Frontal cortex (tissue), 4 donors: Measurements from ENCODE around the gene HELT. TPM values are rescaled to one million over a fixed set of nuclear protein-coding genes. Genes with fewer than 3 reads are reported as not detected.

Source experiments
- DNase-seq, 2 donors: peaks; one replicate each; pipeline ENCODE4 v3.0.0; 2012; ENCODE audit warnings: low spot score in 2 of 2
- FAIRE-seq: peaks from 2 replicates; lab custom pipeline; 2012; peaks lifted over from hg19 to GRCh38; lab: Jason Lieb, UNC
- total RNA-seq: library from RNA; depleted of rRNA; stranded (reverse); fragments of >200 nt; gene quantifications from one replicate; pipeline ENCODE4 v1.2.3, GENCODE V29; 2014
- donor health status: control.
- donor health status: control.
- donor health status: control.

The HELT gene
- total RNA-seq, 1 donor from 2014 or later = not detected

GRCh38 chr4:185002784-185003183 lies 15.5 kb upstream of the HELT start:
- DNase-seq (no peak), FAIRE-seq (no peak)

- FAIRE-seq (no peak), DNase-seq (no peak)
Measured at GRCh38 chr4:185003596-185004351, 14.5 kb upstream of the HELT start.

GRCh38 chr4:185004562-185005218 lies 13.6 kb upstream of the HELT start:
- no peak for FAIRE-seq

GRCh38 chr4:185005219-185005819 lies 13.0 kb upstream of the HELT start:
- DNase-seq = peak in 1 of 2 donors; percentile 82
- FAIRE-seq = no peak

More at GRCh38 chr4:185004562-185005218, 13.6 kb upstream of the HELT start:
- DNase-seq = no peak

- FAIRE-seq (no peak), DNase-seq (no peak)
Measured at GRCh38 chr4:185011408-185011807, 6.9 kb upstream of the HELT start.

GRCh38 chr4:185013417-185014125 lies 4.7 kb upstream of the HELT start:
- DNase-seq (no peak), FAIRE-seq (no peak)

GRCh38 chr4:185015108-185015507 lies 3.2 kb upstream of the HELT start:
- FAIRE-seq (no peak), DNase-seq (no peak)

- DNase-seq (no peak), FAIRE-seq (no peak)
Measured at GRCh38 chr4:185016101-185016940, 2.0 kb upstream of the HELT start.

GRCh38 chr4:185016946-185017758 lies 1.1 kb upstream of the HELT start:
- FAIRE-seq = no peak

GRCh38 chr4:185018834-185019455 lies 655 bp downstream of the HELT start:
- DNase-seq (no peak), FAIRE-seq (no peak)

More at GRCh38 chr4:185016946-185017758, 1.1 kb upstream of the HELT start:
- no peak for DNase-seq

GRCh38 chr4:185019456-185020292 lies 1.4 kb downstream of the HELT start:
- FAIRE-seq (no peak), DNase-seq (no peak)

- DNase-seq = no peak
Measured at GRCh38 chr4:185020293-185020808, 2.1 kb downstream of the HELT start.

GRCh38 chr4:185020863-185021761 lies 2.8 kb downstream of the HELT start:
- no peak for DNase-seq
- FAIRE-seq = no peak

More at GRCh38 chr4:185020293-185020808, 2.1 kb downstream of the HELT start:
- no peak for FAIRE-seq

GRCh38 chr4:185023471-185023870 lies 5.2 kb downstream of the HELT start:
- FAIRE-seq (no peak), DNase-seq (no peak)

GRCh38 chr4:185028625-185029024 lies 10.3 kb downstream of the HELT start:
- DNase-seq (no peak), FAIRE-seq (no peak)

GRCh38 chr4:185031611-185032010 lies 13.3 kb downstream of the HELT start:
- DNase-seq (no peak), FAIRE-seq (no peak)
